Transverse colon (tissue), 4 donors: ENCODE measurements around the gene ORC2. TPM values are rescaled to one million over a fixed set of nuclear protein-coding genes. Genes with fewer than 3 reads are reported as not detected.
"Not testable (repeated sequence)": the region's sequence is repeated elsewhere in the genome, so short reads cannot be mapped to it uniquely, and the experiment has no call there.

Experiments
- DNase-seq: peaks from one replicate; pipeline ENCODE4 v3.0.0-alpha.2; 2019
- H3K27ac ChIP-seq, 4 donors: fragments of 200-600 bp; sonication (generic); 2 replicates each; pipeline ENCODE4 v1.5.1; 2016 to 2018; ENCODE audit warnings: inconsistent platforms in 4 of 4
- H3K27me3 ChIP-seq: fragments of 200-600 bp; sonication (generic); 2 replicates; pipeline ENCODE4 v1.5.1; 2017; ENCODE audit warnings: inconsistent platforms
- H3K36me3 ChIP-seq, 4 donors: fragments of 200-600 bp; sonication (generic); 2 replicates each; pipeline ENCODE4 v1.5.1; 2017 to 2019; ENCODE audit warnings: inconsistent platforms in 4 of 4
- H3K4me1 ChIP-seq, 4 donors: fragments of 200-600 bp; sonication (generic); 2 replicates each; pipeline ENCODE4 v1.5.1; 2017 to 2020; ENCODE audit warnings: inconsistent platforms in 4 of 4
- H3K4me3 ChIP-seq, 4 donors: fragments of 200-600 bp; sonication (generic); 1 replicate in 1 of 4; 2 replicates in 3 of 4; pipeline versions ENCODE4 v1.5.1 to v1.6.1; 2017 to 2019; ENCODE audit warnings: inconsistent platforms in 4 of 4
- H3K9me3 ChIP-seq, 2 donors: fragments of 200-600 bp; sonication (generic); 2 replicates each; pipeline ENCODE4 v1.5.1; 2017 to 2019; ENCODE audit warnings: inconsistent platforms in 2 of 2
- EP300 ChIP-seq: sonication (generic); formaldehyde crosslinking; IDR thresholded peaks from one replicate; pipeline ENCODE4 v1.6.1; 2017; ENCODE audit warnings: antibody characterized with exemption, low read depth
- POLR2A ChIP-seq: fragments of 450-650 bp; IDR thresholded peaks from one replicate; pipeline ENCODE4 v1.6.1; 2016; ENCODE audit warnings: antibody characterized with exemption, mild to moderate bottlenecking, moderate library complexity
- POLR2AphosphoS5 ChIP-seq, 3 donors: sonication (generic); formaldehyde crosslinking; IDR thresholded peaks; one replicate each; pipeline ENCODE4 v1.6.1; 2016; ENCODE audit warnings: antibody characterized with exemption in 3 of 3
- WGBS, 2 donors: methylation state at CpG; one replicate each; pipeline ENCODE4 v1.1.5; 2018; ENCODE audit warnings: low coverage in 1 of 2; 5-methylcytosine and 5-hydroxymethylcytosine counted together
- in situ Hi-C, 4 donors: fragments of 200-750 bp; cut with MboI; loops; one replicate each; pipeline versions ENCODE4 v1.15.0 to v1.15.1; 2017; ENCODE audit warnings: low sequenced_read_pairs in 3 of 4, low pct_ligation_motif_present in 1 of 4, low pct_unique_long_range_greater_than_20kb in 1 of 4
- intact Hi-C: fragments of 100-400 bp; cut with DNase I; formaldehyde crosslinking; loops from one replicate; pipeline ENCODE4 v1.15.1; 2023; ENCODE audit warnings: low total_unique reads
- total RNA-seq, 4 donors: library from RNA; depleted of rRNA; stranded (reverse); fragments of >200 nt; gene quantifications; one replicate each; pipeline ENCODE4 v1.1.0, GENCODE V29; 2016
- TF ChIP-seq, protein P1 (sequence below), 5 experiments: fragments of 200-600 bp in 3 of 5; fragments of 450-650 bp in 2 of 5; sonication (generic) in 3 of 5; IDR thresholded peaks; 1 replicate in 2 of 5; 2 replicates in 3 of 5; pipeline ENCODE4 v1.5.1; 2016 to 2017; ENCODE audit warnings: antibody characterized with exemption in 5 of 5, inconsistent platforms in 3 of 5, mild to moderate bottlenecking in 2 of 5, moderate library complexity in 1 of 5

Gene ORC2
- total RNA-seq, 4 donors from 2014 or later: 15.1 to 30.5 (median 20.8) TPM

DNA sequence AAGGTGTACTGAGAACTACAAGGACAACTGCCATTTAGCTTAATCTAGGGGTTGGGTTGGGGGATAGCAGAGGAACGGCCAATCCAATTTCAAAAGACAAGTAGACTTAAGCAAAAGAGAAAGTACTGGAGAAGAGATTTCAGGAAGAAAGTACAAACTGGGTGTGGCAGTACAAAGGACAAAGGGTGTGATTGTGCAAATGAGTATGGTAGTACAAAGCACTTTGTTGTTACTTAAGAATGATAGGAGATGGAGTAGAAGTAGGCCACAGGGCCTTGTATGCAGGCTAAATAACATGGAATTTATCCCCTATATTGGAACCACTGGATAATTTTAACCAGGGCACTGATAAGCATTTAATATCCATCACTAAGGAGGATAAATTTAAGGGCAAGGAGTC lies 4.7 kb upstream of the ORC2 start:
- H3K4me3 ChIP-seq: peak overlapping the region in 1 of 4 donors; percentile 12
- peak; percentile 23 for DNase-seq
- TF ChIP-seq POLR2AphosphoS5 (IDR thresholded peaks at IDR 0.05): peak in 2 of 3 donors; percentile 34 to 76
- TF ChIP-seq EP300: no peak
- H3K27me3 ChIP-seq: no peaks in the 10 kb centered on the region
- 47 to 52% methylated on average over 1 of the region's 1 CpG for WGBS, 2 donors
- H3K4me1 ChIP-seq: peaks cover under 1 to 65% (median 20%) of the 10 kb centered on the region in 4 donors
- in situ Hi-C loops: loop anchor here in 2 of 4 donors (25.0 kb wide), 1 partner anchor 94 kb away; the partner anchor contains the start of genes HYCC2 (in 2 of the 2) and NDUFB3 (in 2 of the 2)
- H3K36me3 ChIP-seq: no peaks in the 10 kb centered on the region
- H3K27ac ChIP-seq: peak overlapping the region; percentile 67 to 85 (median 79)
- no peaks in the 10 kb centered on the region for H3K9me3 ChIP-seq
- intact Hi-C loops: no loop called here

DNA sequence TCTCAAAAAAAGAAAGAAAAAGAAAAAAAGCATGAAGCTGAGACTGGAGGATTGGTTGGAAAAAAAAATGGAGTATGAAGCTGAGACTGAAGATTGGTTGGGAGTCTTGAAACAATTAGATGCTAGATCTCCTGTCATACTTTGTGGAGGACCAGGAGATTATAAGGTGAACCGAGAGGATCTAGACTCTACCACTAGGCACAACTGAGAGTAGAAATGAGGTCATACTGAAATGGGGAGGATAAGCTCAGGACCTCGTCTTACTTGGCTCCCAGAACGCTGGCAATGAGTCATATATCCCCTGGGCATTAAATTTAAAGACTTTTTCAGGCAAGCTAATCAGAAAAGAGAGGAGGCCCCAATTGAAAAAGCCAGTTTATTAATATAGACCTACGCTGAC lies 3.3 kb upstream of the ORC2 start:
- in situ Hi-C loops: loop anchor here in 2 of 4 donors (25.0 kb wide), 1 partner anchor 96 kb away; the partner anchor contains the start of genes HYCC2 (in 2 of the 2) and NDUFB3 (in 2 of the 2)
- DNase-seq: no peak

DNA sequence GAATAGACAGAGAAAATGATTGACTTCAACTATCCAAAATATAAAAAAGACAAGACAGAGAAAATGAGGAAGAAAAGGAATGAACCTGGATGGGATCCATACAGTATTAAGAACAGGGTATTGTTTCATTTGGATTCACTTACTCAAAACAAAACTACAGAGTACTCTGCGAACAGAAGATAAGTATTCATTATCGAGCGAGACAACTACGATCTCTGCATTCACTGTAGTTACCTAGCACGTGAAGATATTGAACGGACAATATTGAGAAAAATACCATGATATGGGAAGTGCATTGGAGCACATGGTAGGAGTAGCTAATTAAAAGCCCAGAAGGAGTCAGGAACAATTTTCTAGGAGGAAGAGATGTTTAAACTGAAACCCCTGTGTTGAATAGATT lies 1.0 kb upstream of the ORC2 start:
- Histone ChIP-seq H3K4me3 (peak overlapping the region in 3 of 4 donors; percentile 53 to 84 (median 72)), H3K4me1 (peaks cover 17 to 73% (median 37%) of the 10 kb centered on the region in 4 donors), H3K36me3 (no peaks in the 10 kb centered on the region), H3K9me3 (no peaks in the 10 kb centered on the region), H3K27ac (peak overlapping the region in 2 of 4 donors; percentile 87 to 90), H3K27me3 (no peaks in the 10 kb centered on the region)
- no peak for DNase-seq
- in situ Hi-C loops: loop anchor here in 2 of 4 donors (25.0 kb wide), 1 partner anchor 98 kb away; the partner anchor contains the start of genes HYCC2 (in 2 of the 2) and NDUFB3 (in 2 of the 2)
- TF ChIP-seq POLR2AphosphoS5 (IDR thresholded peaks at IDR 0.05): no peak
- no peak for TF ChIP-seq EP300
- TF ChIP-seq POLR2A: no peak
- TF ChIP-seq, protein P1, sequence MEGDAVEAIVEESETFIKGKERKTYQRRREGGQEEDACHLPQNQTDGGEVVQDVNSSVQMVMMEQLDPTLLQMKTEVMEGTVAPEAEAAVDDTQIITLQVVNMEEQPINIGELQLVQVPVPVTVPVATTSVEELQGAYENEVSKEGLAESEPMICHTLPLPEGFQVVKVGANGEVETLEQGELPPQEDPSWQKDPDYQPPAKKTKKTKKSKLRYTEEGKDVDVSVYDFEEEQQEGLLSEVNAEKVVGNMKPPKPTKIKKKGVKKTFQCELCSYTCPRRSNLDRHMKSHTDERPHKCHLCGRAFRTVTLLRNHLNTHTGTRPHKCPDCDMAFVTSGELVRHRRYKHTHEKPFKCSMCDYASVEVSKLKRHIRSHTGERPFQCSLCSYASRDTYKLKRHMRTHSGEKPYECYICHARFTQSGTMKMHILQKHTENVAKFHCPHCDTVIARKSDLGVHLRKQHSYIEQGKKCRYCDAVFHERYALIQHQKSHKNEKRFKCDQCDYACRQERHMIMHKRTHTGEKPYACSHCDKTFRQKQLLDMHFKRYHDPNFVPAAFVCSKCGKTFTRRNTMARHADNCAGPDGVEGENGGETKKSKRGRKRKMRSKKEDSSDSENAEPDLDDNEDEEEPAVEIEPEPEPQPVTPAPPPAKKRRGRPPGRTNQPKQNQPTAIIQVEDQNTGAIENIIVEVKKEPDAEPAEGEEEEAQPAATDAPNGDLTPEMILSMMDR (IDR thresholded peaks at IDR 0.05): no peak
- WGBS, 2 donors: 79 to 87% methylated on average over 6 of the region's 6 CpGs
- intact Hi-C loops: no loop called here

More for the DNA sequence above, 3.3 kb upstream of the ORC2 start:
- Histone ChIP-seq H3K36me3 (no peaks in the 10 kb centered on the region), H3K4me3 (no peak overlapping the region), H3K27me3 (no peaks in the 10 kb centered on the region), H3K9me3 (no peaks in the 10 kb centered on the region), H3K4me1 (peaks cover 13 to 70% (median 31%) of the 10 kb centered on the region in 4 donors), H3K27ac (peak overlapping the region in 3 of 4 donors; percentile 52 to 85 (median 85))
- TF ChIP-seq, protein P1 (IDR thresholded peaks at IDR 0.05): no peak
- TF ChIP-seq EP300: no peak
- no peak for TF ChIP-seq POLR2AphosphoS5 (IDR thresholded peaks at IDR 0.05)
- TF ChIP-seq POLR2A: no peak
- 72 to 92% methylated on average over 2 to 4 of the region's 4 CpGs for WGBS, 2 donors
- intact Hi-C loops: no loop called here

DNA sequence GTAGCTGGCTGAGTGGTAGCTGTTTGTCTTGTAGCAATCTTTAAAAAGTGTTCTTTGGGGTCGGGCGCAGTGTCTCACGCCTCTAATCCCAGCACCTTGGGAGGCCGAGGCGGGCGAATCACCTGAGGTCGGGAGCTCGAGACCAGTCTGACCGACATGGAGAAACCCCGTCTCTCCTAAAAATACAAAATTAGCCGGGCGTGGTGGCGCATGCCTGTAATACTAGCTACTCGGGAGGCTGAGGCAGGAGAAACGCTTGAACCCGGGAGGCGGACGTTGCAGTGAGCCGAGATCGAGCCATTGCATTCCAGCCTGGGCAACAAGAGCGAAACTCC lies 425 bp upstream of the ORC2 start:
- H3K27me3 ChIP-seq, H3K36me3 ChIP-seq, DNase-seq, intact Hi-C loops, H3K9me3 ChIP-seq: not testable (repeated sequence)
- WGBS, 2 donors: 32 to 51% methylated on average over 7 to 21 of the region's 21 CpGs
- peak overlapping the region; percentile 53 to 84 (median 62) for H3K4me3 ChIP-seq
- in situ Hi-C loops: loop anchor here in 2 of 4 donors (25.0 kb wide), 1 partner anchor 98 kb away; the partner anchor contains the start of genes HYCC2 (in 2 of the 2) and NDUFB3 (in 2 of the 2)
- peak overlapping the region; percentile 87 to 93 (median 91) for H3K27ac ChIP-seq
- peaks cover 16 to 67% (median 35%) of the 10 kb centered on the region in 4 donors for H3K4me1 ChIP-seq

DNA sequence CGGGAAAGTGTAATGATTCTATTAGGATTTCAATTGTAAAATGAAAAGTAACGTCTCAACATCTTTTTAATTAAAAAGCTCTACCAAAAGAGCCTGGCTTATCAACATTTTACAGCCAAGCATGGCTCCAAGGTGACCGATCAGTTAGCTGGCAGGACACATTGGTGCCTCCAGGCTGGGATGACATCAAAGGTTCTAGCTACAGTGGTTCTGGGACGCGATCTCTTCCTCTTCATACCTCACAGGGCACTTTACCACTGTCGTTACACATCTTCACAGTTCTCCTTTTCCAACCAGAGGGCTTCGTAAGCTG lies 693 bp downstream of the ORC2 start:
- DNase-seq: no peak
- TF ChIP-seq POLR2A (no peak), POLR2AphosphoS5 (IDR thresholded peaks at IDR 0.05) (no peak), EP300 (no peak)
- TF ChIP-seq, protein P1 (IDR thresholded peaks at IDR 0.05): no peak
- Histone ChIP-seq H3K36me3 (peaks cover 0 to 2% (median 0%) of the 10 kb centered on the region in 4 donors), H3K9me3 (no peaks in the 10 kb centered on the region), H3K4me3 (peak overlapping the region; percentile 53 to 92 (median 78)), H3K4me1 (peaks cover 14 to 58% (median 30%) of the 10 kb centered on the region in 4 donors), H3K27me3 (no peaks in the 10 kb centered on the region), H3K27ac (peak overlapping the region; percentile 87 to 93 (median 91))
- 3 to 6% methylated on average over 6 to 7 of the region's 7 CpGs for WGBS, 2 donors
- in situ Hi-C loops: loop anchor here in 2 of 4 donors (25.0 kb wide), 1 partner anchor 100 kb away; the partner anchor contains the start of genes HYCC2 (in 2 of the 2) and NDUFB3 (in 2 of the 2)
- intact Hi-C loops: no loop called here
